ENCODE measurements around the gene AARS1. TPM values are rescaled to one million over a fixed set of nuclear protein-coding genes. Genes with fewer than 3 reads are reported as not detected.
"Not testable (repeated sequence)": the region's sequence is repeated elsewhere in the genome, so short reads cannot be mapped to it uniquely, and the experiment has no call there.

The AARS1 gene
- total RNA-seq, 4 donors from 2014 or later: 67.1 to 101 (median 87.2) TPM

DNA sequence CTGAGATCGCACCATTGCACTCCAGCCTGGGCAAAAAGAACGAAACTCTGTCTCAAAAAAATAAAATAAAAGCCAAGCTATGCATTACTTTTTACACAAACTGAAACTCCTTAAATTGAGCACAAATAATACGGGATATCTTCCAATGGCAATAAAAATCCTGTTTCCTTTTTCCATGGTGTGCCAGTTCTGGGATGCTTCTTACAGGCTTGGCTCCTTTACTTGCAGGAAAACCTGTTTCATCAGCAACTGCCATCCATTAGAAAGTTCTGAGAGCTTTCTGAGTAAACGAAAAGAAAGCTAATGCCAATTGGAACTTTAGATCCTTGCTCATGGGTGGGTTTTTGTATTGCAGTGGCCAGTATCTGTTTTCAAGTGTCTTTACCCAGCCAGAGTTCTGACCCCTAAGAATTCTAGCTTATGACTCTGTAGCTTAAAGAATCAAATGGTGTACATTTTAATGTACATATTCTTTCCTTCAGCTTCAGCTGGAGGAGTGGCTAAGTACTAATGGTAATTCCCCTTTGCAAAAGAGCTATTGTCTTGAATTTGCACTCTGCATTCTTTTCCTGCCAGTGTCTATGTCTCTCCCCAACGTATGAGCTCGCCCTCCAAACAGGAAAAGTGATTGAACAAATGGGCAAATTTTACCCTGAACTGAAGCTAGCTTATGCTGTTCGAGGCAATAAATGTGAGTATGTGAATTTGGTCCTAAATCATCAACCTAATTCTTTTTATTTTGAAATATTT, 35.9 kb upstream of the AARS1 start:
- H3K36me3 ChIP-seq: peaks cover 63 to 99% (median 92%) of the 10 kb centered on the region in 4 donors
- TF ChIP-seq POLR2A (IDR thresholded peaks at IDR 0.05; ENCODE audit: low read depth): no peak
- no peak for TF ChIP-seq EP300 (IDR thresholded peaks at IDR 0.05)
- TF ChIP-seq, protein P1, sequence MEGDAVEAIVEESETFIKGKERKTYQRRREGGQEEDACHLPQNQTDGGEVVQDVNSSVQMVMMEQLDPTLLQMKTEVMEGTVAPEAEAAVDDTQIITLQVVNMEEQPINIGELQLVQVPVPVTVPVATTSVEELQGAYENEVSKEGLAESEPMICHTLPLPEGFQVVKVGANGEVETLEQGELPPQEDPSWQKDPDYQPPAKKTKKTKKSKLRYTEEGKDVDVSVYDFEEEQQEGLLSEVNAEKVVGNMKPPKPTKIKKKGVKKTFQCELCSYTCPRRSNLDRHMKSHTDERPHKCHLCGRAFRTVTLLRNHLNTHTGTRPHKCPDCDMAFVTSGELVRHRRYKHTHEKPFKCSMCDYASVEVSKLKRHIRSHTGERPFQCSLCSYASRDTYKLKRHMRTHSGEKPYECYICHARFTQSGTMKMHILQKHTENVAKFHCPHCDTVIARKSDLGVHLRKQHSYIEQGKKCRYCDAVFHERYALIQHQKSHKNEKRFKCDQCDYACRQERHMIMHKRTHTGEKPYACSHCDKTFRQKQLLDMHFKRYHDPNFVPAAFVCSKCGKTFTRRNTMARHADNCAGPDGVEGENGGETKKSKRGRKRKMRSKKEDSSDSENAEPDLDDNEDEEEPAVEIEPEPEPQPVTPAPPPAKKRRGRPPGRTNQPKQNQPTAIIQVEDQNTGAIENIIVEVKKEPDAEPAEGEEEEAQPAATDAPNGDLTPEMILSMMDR (IDR thresholded peaks at IDR 0.05): no peak
- TF ChIP-seq POLR2AphosphoS5 (IDR thresholded peaks at IDR 0.05): no peak
- H3K4me1 ChIP-seq: no peaks in the 10 kb centered on the region
- no peak overlapping the region for H3K4me3 ChIP-seq
- WGBS: 88% methylated on average over 7 of the region's 7 CpGs
- no peaks in the 10 kb centered on the region for H3K27me3 ChIP-seq
- DNase-seq (ENCODE audit: extremely low spot score): no peak
- H3K27ac ChIP-seq (replicated peaks in 1 of 4): no peak overlapping the region
- H3K9me3 ChIP-seq: no peaks in the 10 kb centered on the region
- intact Hi-C loops (cut with DNase I): no loop called here

DNA sequence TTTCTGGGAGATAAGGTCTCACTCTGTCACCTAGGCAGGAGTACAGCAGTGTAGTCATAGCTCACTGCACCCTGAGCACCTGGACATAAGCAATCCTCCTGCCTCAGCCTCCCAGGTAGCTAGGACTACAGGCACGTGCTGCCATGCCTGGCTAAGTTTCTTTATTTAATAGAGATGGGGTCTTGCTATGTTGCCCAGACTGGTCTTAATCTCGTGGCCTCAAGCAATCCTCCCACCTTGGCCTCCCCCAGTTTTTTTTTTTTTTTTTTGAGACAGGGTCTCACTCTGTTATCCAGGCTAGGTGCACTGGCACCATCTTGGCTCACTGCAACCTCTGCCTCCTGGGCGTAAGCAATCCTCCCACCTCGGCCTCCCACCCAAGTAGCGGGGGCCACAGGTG, 30.8 kb upstream of the AARS1 start:
- TF ChIP-seq POLR2AphosphoS5 (IDR thresholded peaks at IDR 0.05) (no peak), EP300 (IDR thresholded peaks at IDR 0.05) (no peak), POLR2A (IDR thresholded peaks at IDR 0.05; ENCODE audit: low read depth) (no peak)
- TF ChIP-seq, protein P1 (IDR thresholded peaks at IDR 0.05): no peak
- Histone ChIP-seq H3K4me3 (no peak overlapping the region), H3K27ac (replicated peaks in 1 of 4) (no peak overlapping the region), H3K4me1 (no peaks in the 10 kb centered on the region), H3K27me3 (no peaks in the 10 kb centered on the region), H3K9me3 (no peaks in the 10 kb centered on the region), H3K36me3 (peaks cover 59 to 97% (median 90%) of the 10 kb centered on the region in 4 donors)
- 94% methylated on average over 5 of the region's 5 CpGs for WGBS
- intact Hi-C loops (cut with DNase I): no loop called here
- DNase-seq (ENCODE audit: extremely low spot score): no peak

DNA sequence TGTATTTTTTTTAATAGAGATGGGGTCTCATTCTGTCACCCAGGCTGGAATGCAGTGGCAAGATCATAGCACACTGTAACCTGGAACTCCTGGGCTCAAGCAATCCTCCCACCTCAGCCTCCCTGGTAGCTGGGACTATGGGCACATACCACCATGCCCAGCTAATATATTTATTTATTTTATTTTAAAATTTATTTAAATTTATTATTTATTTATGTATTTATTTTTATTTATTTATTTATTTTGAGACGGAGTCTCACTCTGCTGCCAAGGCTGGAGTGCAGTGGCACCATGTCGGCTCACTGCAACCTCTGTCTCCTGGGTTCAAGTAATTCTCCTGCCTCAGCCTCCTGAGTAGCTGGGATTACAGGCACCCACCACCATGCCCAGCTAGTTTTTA, 18.4 kb upstream of the AARS1 start:
- H3K9me3 ChIP-seq; DNase-seq (ENCODE audit: extremely low spot score); H3K27ac ChIP-seq (replicated peaks in 1 of 4); H3K4me3 ChIP-seq; intact Hi-C loops (cut with DNase I); H3K4me1 ChIP-seq; H3K27me3 ChIP-seq: not testable (repeated sequence)
- peaks cover 0 to 13% (median 3%) of the 10 kb centered on the region in 4 donors for H3K36me3 ChIP-seq
- WGBS: 100% methylated on average over 2 of the region's 2 CpGs

DNA sequence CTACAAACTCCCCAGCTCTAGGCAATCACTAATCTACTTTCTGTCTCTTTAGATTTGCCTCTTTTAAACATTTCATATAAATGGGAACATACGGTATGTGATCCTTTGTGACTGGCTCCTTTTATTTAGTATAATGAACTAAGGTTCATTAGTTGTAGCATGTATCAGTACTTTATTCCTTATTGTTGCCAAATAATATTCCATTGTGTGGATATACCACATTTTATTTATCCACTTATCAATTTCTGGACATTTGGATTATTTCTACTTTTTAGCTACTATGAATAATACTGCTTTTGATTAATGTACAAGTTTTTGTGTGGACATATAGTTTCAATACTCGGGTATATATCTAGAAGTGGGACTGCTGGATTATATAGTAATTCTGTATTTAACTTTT, 17.6 kb upstream of the AARS1 start:
- no peaks in the 10 kb centered on the region for H3K27me3 ChIP-seq
- intact Hi-C loops (cut with DNase I): no loop called here
- H3K36me3 ChIP-seq: peaks cover 0 to 11% (median 3%) of the 10 kb centered on the region in 4 donors
- peaks cover 0 to 9% (median 4%) of the 10 kb centered on the region in 4 donors for H3K4me1 ChIP-seq
- no peak overlapping the region for H3K4me3 ChIP-seq
- WGBS: 93% methylated on average over 2 of the region's 2 CpGs
- H3K27ac ChIP-seq (replicated peaks in 1 of 4): no peak overlapping the region
- DNase-seq (ENCODE audit: extremely low spot score): no peak
- no peak for TF ChIP-seq POLR2A (IDR thresholded peaks at IDR 0.05; ENCODE audit: low read depth)
- no peak for TF ChIP-seq POLR2AphosphoS5 (IDR thresholded peaks at IDR 0.05)
- TF ChIP-seq, protein P1 (IDR thresholded peaks at IDR 0.05): no peak
- TF ChIP-seq EP300 (IDR thresholded peaks at IDR 0.05): no peak
- H3K9me3 ChIP-seq: peaks cover 0 to under 1% (median 0%) of the 10 kb centered on the region in 4 donors

DNA sequence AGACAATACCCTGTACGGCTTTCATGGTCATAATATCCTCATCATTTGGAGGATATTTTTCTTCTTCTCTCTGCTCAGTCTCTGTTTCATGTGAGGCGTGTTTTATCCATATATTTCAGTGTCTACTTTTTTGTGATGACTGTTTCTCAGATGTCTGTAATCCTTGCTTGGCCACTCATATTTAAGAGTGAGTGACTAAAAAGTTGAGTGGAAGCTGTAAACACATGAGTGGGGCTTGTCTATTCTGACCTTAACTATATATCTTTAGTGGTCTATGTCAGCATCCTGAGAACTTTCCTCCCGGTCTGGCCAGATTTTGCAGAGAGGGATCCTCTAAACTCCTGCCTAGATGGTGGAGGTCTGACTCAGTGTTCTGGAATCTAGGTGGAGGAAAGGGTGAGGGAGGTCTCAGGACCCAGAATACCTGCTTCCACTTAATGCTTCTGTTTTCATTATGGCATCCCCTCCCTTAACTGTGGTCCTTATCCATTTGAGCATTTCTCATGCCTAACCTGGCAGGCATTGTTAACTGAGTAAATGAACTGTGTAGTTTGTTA, 15.7 kb upstream of the AARS1 start:
- TF ChIP-seq POLR2AphosphoS5 (IDR thresholded peaks at IDR 0.05) (no peak), POLR2A (IDR thresholded peaks at IDR 0.05; ENCODE audit: low read depth) (no peak), EP300 (IDR thresholded peaks at IDR 0.05) (no peak)
- TF ChIP-seq, protein P1 (IDR thresholded peaks at IDR 0.05): no peak
- peaks cover 3 to 13% (median 9%) of the 10 kb centered on the region in 4 donors for H3K4me1 ChIP-seq
- peaks cover 0 to 20% (median 6%) of the 10 kb centered on the region in 4 donors for H3K36me3 ChIP-seq
- H3K27ac ChIP-seq (replicated peaks in 1 of 4): no peak overlapping the region
- WGBS: 66% methylated on average over 3 of the region's 3 CpGs
- DNase-seq (ENCODE audit: extremely low spot score): no peak
- intact Hi-C loops (cut with DNase I): no loop called here
- no peak overlapping the region for H3K4me3 ChIP-seq
- H3K9me3 ChIP-seq: peaks cover 0 to 13% (median 8%) of the 10 kb centered on the region in 4 donors
- no peaks in the 10 kb centered on the region for H3K27me3 ChIP-seq
